Measurements from ENCODE around the gene CBX3. TPM values are rescaled to one million over a fixed set of nuclear protein-coding genes. Genes with fewer than 3 reads are reported as not detected.

Gene CBX3
- total RNA-seq, 6 experiments from 2014 or later: 115 to 150 (median 140) TPM

GRCh38 chr7:26189697-26190096 is 11.8 kb upstream of the CBX3 start:
- H3K27ac Mint-ChIP-seq: no peak overlapping the region; the same call in 1 of the 2 replicates

GRCh38 chr7:26190417-26190869 is 11.1 kb upstream of the CBX3 start:
- Mint-ChIP-seq H3K27me3 (ENCODE audit: insufficient read depth) (peaks cover 11% of the 10 kb centered on the region), H3K27ac (peak overlapping the region; percentile 79), H3K4me1 (ENCODE audit: low read depth) (peaks cover 78% of the 10 kb centered on the region), H3K36me3 (ENCODE audit: low read depth) (peaks cover 87% of the 10 kb centered on the region), H3K9me3 (no peaks in the 10 kb centered on the region), H3K4me3 (no peak overlapping the region)
- DNase-seq: no peak
- no peak for TF ChIP-seq CTCF (IDR thresholded peaks at IDR 0.05)

More at GRCh38 chr7:26189697-26190096, 11.8 kb upstream of the CBX3 start:
- H3K27me3 Mint-ChIP-seq (ENCODE audit: insufficient read depth): peaks cover 16% of the 10 kb centered on the region
- no peak overlapping the region for H3K4me3 Mint-ChIP-seq
- H3K4me1 Mint-ChIP-seq (ENCODE audit: low read depth): peaks cover 80% of the 10 kb centered on the region
- H3K36me3 Mint-ChIP-seq (ENCODE audit: low read depth): peaks cover 91% of the 10 kb centered on the region
- H3K9me3 Mint-ChIP-seq: no peaks in the 10 kb centered on the region
- TF ChIP-seq CTCF (IDR thresholded peaks at IDR 0.05): no peak
- DNase-seq: no peak

GRCh38 chr7:26191233-26191973 is 10.1 kb upstream of the CBX3 start:
- TF ChIP-seq CTCF (IDR thresholded peaks at IDR 0.05): no peak
- no peaks in the 10 kb centered on the region for H3K9me3 Mint-ChIP-seq
- peak overlapping the region; percentile 45; the same call in 1 of the 2 replicates for H3K4me3 Mint-ChIP-seq
- peaks cover 9% of the 10 kb centered on the region for H3K27me3 Mint-ChIP-seq (ENCODE audit: insufficient read depth)
- peak overlapping the region; percentile 79 for H3K27ac Mint-ChIP-seq
- peaks cover 81% of the 10 kb centered on the region for H3K4me1 Mint-ChIP-seq (ENCODE audit: low read depth)
- H3K36me3 Mint-ChIP-seq (ENCODE audit: low read depth): peaks cover 90% of the 10 kb centered on the region
- no peak for DNase-seq

- Mint-ChIP-seq H3K27ac (peak overlapping the region; percentile 79), H3K4me1 (ENCODE audit: low read depth) (peaks cover 84% of the 10 kb centered on the region), H3K9me3 (no peaks in the 10 kb centered on the region), H3K27me3 (ENCODE audit: insufficient read depth) (peaks cover 11% of the 10 kb centered on the region), H3K36me3 (ENCODE audit: low read depth) (peaks cover 90% of the 10 kb centered on the region), H3K4me3 (peak overlapping the region; percentile 45)
- TF ChIP-seq CTCF (IDR thresholded peaks at IDR 0.05): no peak
- no peak for DNase-seq
These were observed 9.5 kb upstream of the CBX3 start for GRCh38 chr7:26191974-26192479.

GRCh38 chr7:26192485-26193087 is 9.0 kb upstream of the CBX3 start:
- peak overlapping the region; percentile 79 for H3K27ac Mint-ChIP-seq
- peaks cover 11% of the 10 kb centered on the region for H3K27me3 Mint-ChIP-seq (ENCODE audit: insufficient read depth)
- peaks cover 89% of the 10 kb centered on the region for H3K36me3 Mint-ChIP-seq (ENCODE audit: low read depth)
- DNase-seq: no peak
- no peak for TF ChIP-seq CTCF (IDR thresholded peaks at IDR 0.05)
- peaks cover 84% of the 10 kb centered on the region for H3K4me1 Mint-ChIP-seq (ENCODE audit: low read depth)
- H3K4me3 Mint-ChIP-seq: peak overlapping the region; percentile 60
- H3K9me3 Mint-ChIP-seq: no peaks in the 10 kb centered on the region
